ENCODE data around the gene BRI3. TPM values are rescaled to one million over a fixed set of nuclear protein-coding genes. Genes with fewer than 3 reads are reported as not detected.

Gene BRI3
- total and polyA plus RNA-seq, 10 of the 15 experiments (the other 5 are each of a cell fraction or from before 2014, with no cell fraction given) = 4.5 to 56.3 (median 21.5) TPM

DNA sequence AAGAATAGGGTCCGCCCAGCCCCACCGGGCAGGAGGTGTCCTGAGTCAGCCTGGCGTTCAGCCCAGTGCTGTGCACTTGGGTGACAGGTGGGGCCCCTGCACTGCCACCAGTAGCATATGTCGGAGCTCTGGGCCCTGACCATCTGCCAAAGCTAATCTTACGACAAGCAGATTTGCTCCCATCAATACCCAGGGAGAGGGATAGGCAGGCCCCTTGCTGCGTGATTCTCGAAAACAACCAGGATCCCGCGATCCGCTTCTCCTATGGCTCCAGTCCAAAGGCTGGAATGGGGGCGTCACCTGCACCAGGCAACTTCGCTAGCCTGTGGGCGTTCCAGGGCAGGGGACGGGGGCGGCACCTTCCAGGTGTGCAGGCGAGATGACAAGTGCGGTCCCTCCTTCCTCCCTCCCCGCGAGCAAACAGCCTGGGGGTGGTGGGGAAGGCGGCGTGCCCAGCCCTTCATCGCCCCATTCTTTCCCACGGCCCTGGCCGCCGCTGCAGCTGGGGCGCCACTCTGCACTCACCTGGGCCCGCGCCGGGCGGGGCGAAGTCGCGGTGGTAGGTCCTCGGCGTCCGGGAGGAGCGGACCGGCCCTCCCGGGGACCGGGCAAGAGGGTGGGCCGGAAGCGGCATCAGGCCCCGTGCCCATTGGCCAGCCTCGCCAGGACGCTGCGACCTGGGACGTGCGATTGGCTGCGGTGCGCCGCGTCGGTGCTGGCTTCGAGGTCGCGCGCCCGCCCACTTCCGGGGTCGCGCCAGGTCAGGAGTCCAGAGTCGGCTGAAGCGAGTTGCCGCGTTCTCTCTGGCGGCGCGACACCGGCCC lies 29.7 kb upstream of the BRI3 start, which contains the start of gene TECPR1 (continued):
- TF ChIP-seq ZNF687 (IDR thresholded peaks at IDR 0.05) (peak; percentile 24; the same call in 1 of the 2 replicates), RCOR1 (conservative IDR thresholded peaks at IDR 0.05; ENCODE audit: low read depth, low read length) (no peak), MLLT1 (IDR thresholded peaks at IDR 0.05) (no peak), CBX5 (IDR thresholded peaks at IDR 0.05; ENCODE audit: low read depth) (no peak), BMI1 (IDR thresholded peaks at IDR 0.05; ENCODE audit: borderline replicate concordance) (no peak), NFIC (IDR thresholded peaks at IDR 0.05; ENCODE audit: low read depth, low read length) (no peak), ZNF592 (IDR thresholded peaks at IDR 0.05) (no peak), ZNF24 (IDR thresholded peaks at IDR 0.05) (no peak), HDAC6 (IDR thresholded peaks at IDR 0.05; ENCODE audit: unreplicated experiment) (no peak), BCL11A (IDR thresholded peaks at IDR 0.05; ENCODE audit: low read depth, low read length) (no peak), MAX (IDR thresholded peaks at IDR 0.05; ENCODE audit: low read depth, low read length) (no peak), GABPA (IDR thresholded peaks at IDR 0.05; ENCODE audit: low read depth) (peak; percentile 88), PAX8 (IDR thresholded peaks at IDR 0.05) (no peak), BCL3 (IDR thresholded peaks at IDR 0.05; ENCODE audit: borderline replicate concordance, insufficient read depth, low read depth, low read length, poor library complexity, severe bottlenecking) (no peak), FOS (IDR thresholded peaks at IDR 0.05; ENCODE audit: borderline replicate concordance, extremely low read depth, insufficient read length) (peak; percentile 59), RAD21 (IDR thresholded peaks at IDR 0.05; ENCODE audit: insufficient read depth, low read depth, low read length) (no peak)

Measured in GM12878 (cell line).